AG08396 (cell line): ENCODE measurements around the gene BPIFB3.

ENCODE experiments used
- DNase-seq: peaks from one replicate; pipeline ENCODE4 v3.0.0; 2012; ENCODE audit warnings: low spot score, mixed read lengths

Gene BPIFB3

DNA sequence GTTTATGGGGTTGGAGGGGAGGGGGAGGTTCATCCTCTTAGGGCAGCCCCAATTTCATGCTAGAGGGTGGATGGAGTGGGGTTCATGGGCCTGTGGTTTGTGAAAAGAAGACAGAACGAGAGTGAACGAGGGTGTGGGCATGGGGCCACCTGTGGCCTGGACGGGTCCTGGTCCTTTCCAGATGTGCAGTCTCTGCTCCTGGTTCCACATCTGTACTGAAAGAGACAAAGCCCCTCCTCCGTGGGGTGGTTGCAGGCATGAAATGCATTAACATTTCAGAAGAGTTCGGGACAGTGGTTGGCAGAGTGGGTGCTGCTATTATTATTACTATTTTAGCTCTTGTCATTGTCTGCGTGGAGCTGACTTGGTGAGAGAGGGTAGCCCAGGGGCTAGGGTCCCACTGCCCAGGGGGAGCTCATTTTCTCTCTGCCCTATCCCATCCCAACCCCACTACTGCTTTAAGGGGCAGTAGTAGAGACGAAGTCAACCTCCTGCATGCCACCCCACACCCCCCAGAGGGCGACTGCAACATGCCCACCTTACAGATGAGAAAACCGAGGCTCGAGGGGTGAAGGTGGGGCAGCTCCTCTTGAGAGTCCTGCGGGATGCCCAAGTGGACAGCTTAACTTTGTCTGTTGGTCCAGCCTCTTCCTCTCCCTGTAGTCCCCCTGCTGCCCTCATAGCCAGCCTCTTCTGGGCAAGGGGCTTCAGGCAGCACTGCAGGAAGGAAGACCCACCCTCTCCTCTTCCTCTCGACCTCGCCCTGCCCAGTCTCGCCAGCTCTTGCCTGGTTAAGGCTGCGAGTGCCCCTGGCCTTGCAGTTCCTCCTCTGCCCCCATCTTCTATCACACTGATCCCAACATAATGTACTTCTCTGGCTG lies 37.8 kb upstream of the BPIFB3 start:
- no peak for DNase-seq

DNA sequence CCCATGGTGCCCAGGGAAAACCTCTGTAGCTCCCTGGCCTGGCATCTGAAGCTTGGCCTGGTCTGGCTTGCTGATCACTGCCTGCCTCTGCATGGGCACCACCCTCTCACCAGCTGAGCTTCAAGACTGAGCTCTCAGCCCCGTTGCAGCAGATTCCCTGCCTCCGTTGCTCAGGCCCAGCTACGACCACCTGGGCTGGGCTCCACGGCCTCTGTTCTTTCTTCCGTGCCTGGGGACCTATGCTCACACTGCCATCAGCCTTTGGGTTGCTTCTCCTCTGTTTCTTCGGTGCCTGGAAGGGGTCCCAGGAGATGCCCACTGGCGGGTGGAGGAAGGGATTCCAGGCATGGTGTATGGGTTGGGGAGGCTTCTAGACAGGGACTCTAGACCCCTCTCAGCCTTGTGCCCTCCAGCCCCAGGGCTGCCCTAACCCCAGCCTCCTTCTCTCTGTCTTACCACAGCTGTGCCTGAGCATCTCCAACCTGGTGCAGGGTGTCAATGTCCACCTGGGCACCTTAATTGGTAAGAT lies 37.1 kb upstream of the BPIFB3 start:
- DNase-seq: no peak

DNA sequence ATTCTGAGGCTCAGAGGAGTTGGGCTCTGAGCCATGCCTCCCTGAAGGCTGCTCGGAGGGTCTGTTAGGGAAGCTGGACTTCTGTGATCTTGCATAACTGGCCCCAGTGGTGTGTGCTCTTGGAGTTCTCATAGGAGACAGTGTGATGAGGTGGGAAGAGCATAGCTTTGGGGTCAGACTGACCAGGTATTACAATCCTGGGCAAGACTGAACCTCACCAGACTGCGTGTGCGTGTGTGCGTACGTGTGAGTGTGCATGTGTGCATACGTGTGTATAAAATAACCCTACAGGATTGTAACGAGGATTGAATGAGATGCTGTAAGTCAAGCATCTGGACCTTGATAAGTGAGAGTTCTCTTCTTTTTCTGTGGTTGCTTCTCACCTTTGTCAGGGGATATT lies 36.2 kb upstream of the BPIFB3 start:
- DNase-seq: no peak

DNA sequence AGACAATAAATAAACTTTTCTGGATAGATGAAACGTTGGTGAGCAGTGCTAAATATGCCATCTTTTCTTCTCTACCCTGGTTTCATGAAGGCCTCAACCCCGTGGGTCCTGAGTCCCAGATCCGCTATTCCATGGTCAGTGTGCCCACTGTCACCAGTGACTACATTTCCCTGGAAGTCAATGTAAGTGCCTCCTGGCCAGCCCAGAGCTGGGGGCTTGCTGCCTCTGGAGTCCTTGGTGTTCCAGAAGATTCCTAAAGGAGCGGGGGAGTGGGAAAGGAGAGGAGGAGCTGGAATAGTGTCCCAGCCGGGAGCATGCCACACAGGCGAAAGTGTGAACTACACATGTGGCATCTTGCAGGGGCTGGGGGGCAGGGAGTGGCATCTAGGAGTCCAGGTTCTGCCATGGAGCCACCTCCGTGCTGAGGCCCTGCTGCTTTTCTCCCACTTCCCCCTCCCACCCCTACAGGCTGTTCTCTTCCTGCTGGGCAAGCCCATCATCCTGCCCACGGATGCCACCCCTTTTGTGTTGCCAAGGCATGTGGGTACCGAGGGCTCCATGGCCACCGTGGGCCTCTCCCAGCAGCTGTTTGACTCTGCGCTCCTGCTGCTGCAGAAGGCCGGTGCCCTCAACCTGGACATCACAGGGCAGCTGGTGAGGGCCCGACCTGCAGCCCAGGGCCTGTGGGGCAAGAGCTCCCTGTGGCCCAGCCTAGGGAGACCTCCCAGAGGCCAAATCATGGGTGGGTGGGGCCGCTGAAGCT lies 35.4 kb upstream of the BPIFB3 start:
- no peak for DNase-seq

DNA sequence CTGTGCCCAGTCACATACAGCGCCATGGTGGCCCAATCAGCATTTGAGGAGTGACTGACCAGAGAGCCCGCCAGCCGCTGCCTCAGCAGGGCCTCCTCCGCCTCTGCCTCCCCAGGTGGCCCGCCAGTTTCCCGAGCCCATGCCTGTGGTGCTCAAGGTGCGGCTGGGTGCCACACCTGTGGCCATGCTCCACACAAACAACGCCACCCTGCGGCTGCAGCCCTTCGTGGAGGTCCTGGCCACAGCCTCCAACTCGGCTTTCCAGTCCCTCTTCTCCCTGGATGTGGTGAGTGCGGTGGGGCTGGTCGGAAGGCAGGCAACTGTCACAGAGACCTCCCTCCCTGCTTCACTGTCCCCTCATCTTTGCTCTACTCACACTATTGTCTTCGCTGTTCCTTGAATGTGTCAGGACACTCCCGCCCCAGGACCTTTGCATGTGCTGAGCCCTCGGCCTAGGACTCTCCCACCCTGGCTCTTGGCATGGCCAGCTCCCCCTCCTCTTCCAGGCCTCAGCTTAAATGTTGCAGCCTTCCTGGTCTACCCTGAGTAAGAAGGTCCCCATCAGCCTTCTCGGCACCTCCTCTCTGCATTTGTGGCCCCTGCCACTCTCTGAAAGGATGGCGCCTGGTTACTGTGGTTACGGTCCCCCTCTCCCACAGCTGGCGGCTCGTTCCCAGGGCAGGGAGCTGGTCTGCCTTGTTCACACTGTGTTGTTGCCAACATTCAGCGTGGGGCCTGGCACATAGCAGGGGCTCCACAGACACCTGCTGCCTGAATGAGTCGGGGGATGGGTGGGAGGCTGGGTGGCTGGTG lies 34.0 kb upstream of the BPIFB3 start:
- no peak for DNase-seq

DNA sequence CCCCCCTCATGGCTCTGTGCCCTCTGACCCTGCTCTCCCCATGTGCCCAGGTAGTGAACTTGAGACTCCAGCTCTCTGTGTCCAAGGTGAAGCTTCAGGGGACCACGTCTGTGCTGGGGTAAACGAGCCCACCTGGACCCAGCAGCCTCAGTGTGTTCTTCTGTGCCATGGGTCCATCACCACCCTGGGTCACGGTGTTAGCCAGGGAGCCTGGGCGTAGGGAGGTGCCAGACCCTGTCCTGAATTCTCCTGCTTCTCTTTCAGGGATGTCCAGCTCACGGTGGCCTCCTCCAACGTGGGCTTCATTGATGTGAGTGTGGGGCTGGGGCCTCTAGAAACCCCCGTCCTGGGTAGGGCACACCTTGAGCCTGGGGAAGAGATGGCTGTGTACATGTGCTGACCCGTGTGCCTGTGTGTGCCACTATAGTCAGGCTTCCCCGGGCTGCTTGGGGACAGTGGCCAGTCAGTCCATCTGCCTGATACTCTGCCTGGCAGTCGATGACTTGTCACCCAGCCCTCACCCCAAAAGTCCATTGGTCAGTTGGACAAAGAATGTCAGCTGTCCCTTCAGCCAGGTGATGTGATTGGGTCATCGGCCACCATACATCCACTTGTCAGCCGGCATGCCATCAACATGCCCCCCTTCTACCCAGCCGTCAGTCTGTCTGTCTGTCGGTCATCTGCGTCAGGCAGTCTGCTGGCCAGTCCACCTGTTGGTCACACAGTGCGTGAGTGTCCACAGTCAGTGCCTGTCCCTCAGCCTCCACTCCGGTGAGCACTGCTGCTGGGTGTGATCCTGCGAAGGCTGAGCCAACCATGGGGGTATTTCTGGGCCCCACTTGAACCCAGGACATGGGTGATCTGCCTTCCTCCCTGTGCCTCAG lies 33.2 kb upstream of the BPIFB3 start:
- no peak for DNase-seq

DNA sequence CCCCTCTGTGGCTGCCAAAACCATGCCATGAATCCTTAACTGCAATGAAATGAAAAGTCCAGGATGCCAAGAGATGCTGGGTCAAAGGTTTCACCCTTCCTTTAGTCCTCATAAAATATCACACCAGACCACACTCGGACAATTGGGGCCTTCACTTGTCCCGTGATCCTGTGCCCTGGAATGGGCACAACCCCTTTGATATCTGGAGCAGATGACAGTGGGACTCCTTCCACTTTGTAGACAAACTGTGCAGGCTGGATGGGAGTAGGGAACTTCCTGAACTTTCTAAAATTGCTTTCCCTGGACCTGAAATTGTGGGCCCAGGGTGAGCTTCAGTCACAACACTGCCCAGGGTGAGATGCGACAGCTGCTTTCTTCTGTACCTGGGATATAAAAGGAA lies 31.8 kb upstream of the BPIFB3 start:
- DNase-seq: no peak

DNA sequence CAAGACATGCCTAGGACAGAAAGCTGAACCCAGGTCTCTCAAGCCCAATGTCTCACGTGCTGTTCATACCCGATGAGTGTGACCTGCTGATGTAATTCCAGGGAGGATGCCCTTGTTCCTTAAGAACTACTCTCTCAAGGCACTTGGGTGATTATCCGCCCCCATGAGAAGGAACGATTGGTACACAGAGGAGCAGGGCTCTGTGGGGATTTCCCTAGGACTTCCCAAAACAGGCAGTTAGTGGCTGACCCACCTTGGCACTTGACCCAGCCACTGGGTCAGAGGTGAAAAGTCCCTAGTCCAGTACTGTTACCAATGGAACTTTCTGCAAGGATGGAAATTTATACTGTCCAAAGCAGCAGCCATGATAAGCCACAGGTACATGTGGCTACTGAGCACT lies 31.4 kb upstream of the BPIFB3 start:
- DNase-seq: no peak

DNA sequence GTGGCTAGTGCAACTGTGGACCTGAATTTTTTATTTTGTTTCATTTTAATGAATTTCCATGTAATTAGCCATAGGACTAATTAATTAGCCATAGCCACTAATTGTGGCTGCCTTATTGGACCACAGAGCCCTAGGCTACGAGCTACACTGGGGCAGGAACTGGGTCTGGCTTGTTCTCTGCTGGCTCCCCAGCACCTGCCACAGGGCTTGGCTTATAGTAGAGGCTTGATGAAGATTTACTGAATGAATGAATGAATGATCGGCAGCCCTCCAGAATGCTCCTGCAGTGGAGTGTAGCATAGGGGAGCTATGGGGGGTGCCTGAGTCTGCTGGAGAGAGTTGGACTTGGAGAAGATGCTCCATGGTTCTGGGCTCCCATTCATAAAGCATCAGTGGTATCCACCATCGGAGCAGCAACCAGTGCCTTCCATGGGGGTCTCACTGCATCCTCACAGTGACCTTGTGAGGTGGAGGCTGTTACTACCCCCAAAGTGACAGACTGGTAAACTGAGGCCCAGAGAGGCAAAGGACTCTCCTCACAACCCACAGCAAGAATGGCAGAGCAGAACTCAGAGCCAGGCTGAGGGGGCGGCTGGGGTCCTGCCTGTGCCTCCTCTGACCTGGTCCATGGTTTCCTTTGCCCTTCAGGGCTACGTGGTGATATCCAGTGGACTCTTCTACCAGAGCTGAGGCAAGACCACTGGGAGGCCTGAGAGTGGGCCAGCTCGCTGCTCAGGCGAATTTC lies 30.8 kb upstream of the BPIFB3 start:
- no peak for DNase-seq

DNA sequence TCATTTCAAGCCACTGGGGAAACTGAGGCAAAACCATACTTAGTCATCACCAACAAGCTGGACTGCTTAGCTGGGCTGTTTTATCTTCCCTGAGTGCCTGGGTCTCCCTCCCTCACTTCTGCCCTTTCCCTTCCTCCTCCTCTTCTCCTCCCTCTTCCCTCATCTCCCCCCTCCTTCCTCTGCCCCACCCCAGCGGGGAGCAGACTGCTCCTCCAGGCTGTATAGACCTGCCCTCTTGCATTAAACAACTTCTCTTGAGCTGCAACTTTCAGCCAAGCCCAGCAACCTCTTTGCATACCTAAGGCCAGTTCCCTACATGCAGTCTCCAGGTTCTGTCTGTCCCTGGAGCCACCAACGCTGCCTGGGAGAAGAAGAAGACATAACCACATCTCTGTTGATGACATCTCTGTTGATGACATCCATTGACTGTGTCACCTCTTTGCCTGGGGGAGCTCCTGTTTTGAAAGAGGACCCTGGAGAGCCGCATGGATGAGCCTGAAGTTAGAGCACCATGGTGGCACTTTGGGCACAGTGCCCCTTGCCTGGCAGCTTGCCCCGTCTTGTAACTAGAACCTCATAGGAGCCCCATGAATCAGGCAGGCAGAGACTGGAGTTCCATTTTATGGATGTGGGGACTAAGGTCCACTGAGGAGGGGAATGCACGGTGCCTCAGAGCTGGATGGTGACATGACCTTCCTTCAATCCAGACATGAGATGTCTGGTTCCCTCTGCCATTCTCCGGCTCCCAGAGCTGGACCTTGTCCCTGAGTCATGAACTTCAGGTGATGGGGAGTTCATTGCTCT lies 30.1 kb upstream of the BPIFB3 start:
- no peak for DNase-seq

DNA sequence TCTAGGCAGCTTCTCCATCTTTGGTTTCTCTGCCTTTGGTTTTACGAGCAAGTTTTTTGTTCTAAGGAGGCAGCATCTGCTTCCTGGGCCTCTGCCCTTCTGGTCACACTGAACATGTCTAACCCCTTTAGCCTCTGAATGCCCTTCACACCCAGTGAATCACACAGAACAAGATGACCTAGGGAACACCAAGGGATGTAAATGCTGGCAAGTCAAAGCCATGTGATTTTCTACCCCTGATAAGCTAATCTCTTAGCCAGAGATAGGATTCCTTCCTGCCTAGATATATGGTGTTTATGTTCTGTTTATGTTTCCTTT lies 29.5 kb upstream of the BPIFB3 start:
- DNase-seq: no peak

DNA sequence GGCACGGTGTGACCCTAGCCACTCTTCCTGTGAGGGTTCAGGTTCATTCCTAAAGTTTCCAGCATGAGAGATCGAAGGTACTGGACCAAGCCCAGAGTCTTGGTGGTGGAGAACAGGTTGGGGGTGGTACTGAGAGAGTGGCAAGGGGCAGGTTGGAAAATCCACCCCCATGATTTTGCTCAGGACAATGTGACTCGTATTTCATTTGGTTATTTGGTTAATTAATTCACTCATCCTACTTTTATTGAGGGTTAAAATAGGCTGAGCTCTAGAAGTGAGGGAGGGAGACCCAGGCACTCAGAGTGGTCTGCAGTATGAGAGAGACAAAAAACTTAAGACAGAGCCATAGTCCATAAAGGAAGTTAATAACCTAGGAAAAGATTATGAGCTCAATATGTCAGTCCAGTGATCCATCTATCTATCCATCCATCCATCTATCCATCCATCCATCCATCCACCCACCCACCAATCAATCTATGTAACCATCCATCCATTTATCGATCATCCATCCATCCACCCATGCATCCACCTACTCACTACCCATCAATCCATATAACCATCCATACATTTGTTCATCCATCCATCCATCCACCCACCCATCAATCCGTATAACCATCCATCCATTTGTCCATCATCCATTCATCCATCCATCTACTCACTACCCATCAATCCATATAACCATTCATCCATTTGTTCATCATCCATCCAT lies 28.9 kb upstream of the BPIFB3 start:
- DNase-seq: no peak

DNA sequence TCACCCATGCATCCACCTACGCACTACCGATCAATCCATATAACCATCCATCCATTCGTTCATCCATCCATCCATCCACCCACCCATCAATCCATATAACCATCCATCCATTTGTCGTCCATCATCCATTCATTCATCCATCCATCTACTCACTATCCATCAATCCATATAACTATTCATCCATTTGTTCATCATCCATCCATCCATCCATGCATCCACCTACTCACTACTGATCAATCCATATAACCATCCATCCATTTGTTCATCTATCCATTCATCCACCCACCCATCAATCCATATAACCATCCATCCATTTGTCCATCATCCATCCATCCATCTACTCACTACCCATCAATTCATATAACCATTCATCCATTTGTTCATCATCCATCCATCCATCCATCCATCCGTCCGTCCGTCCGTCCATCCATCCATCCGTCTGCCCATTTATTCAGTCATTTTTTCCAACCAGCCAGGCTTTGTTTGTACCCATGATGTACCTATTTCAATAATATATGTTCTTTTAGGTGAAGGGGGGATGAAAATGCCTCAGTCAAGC lies 28.3 kb upstream of the BPIFB3 start:
- DNase-seq: no peak

DNA sequence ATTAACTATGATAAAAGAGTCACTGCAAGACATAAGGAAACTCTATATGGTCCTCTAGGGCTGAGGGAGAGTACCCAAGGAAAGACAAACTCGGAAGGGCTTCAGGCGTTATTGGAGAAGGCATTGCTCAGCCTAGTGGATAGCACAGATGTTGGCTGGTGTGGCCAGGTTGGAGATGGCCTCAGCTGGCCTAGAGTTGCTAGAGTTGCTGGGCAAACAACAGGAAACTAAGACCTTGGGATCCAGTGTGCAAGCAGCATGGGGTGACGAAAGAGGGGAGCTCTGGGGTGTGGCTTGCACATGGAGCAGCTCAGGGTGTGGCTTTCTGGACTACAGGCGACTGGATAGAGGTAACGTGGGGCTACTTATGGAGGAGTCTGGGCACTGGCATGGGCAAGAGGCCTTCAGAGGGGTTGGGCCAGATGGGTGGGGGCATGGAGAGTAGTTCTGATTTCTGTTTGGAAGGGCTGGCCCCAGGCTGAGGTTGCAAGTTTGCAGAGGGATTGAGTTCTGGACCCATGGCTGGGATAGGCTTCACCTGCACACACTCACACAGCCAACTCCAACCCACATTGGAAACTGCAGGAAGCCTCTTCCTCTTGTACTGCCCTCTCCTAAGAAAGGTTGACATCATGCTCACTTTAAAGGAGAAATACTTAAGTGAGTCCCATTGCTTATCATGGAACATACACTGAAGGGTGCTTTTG lies 27.5 kb upstream of the BPIFB3 start:
- DNase-seq: no peak

DNA sequence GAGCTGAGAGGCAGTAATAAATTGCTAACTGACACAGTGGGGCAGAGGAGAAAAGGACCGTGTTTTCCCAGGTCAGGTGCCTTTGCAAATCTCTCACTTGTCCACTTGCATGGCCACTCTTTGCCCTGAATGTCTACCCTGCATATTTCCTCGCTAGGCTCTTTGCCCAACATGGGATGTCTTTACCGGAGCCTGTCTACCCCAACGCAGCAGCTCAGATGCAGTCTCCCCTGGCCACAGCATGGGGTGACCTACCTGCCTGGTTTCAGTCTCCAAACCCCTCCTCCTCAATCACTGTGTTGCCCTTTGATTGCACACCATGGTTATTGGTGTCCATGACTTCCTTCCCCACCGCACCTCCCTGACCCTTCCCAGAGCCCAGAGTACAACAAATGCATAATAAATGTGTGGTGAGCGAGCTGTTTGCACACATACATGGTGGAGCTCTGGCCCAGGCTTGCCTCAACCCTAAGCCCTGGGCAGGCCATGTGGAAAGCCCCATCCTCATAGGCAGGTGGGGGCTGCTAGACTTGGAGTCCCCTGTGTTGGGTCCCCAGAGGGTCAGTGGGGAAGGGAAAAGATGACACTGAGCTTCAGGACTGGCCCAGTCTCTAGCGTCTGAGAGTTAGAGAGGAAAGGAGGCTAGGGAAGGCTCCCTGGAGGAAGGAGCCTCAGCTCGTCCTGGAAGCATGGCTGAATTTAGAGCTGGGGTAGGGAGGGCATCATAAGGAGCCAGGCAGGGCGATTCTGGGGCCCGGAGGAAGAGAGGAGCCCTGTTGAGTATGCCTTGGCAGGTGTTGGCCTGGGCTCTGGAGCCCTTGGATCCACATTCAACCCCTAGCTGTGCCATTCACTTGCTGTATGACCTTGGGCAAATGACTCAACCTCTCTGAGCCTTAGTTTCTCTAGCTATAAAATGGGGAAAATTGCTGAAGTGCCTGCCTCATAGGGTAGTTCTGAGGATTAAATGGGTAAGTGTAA lies 26.6 kb upstream of the BPIFB3 start:
- DNase-seq: no peak

DNA sequence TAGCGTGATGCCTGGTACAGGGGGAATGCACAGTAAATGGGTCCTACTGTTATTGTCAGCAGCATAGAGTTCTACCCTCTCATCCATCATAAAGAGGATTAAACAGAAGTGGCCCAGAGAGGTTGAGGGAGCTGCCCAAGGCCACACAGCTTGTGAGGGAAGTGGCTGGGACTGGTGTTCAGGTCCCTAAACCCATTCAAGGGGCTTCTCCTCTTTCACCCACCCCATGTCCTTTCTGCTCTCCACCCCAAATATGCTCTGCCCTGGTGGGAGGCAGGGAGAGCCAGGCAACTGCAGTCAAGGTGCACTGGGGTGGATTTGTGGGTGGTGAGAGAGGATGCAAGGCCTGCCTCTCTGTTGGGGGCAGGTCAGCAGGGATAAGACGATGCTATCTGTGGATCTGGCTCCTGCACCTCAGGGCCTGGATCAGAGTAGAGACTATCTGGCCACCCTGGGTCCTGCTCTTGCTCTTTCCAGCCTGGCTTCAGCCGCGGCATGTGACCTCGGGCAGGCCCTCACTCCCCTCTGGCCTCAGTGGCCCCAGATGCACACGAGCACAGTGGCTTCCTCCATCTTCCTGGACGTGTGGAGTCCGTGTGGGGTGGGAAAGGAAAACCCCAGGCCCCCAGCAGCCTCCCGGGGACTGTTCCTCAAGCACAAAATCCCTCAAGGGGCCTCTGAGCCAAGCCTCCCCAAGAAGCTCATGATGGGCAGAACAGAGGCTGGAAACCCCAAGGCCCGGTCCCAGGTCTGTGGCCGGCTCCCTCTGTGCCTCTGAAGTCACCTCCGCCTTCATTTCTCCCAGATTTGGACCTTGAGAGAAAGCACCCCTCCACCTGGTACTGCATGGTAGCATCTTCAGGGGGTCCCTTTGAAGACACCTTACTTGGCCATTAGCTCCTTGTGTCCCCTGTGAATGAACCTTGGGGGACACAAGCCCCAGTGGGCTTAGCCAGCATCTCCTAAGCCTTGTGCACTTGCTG lies 25.6 kb upstream of the BPIFB3 start:
- DNase-seq: no peak
